Fibroblast of lung (primary cell): Measurements from ENCODE around the gene TBC1D22A. TPM values are rescaled to one million over a fixed set of nuclear protein-coding genes. Genes with fewer than 3 reads are reported as not detected.

Source experiments
- DNase-seq, 2 donors: peaks; one replicate each; pipeline versions ENCODE4 v3.0.0 to v3.0.0-alpha.2; 2010; ENCODE audit warnings: low read depth in 2 of 2
- H2AFZ ChIP-seq: 2 replicates; pipeline ENCODE4 v1.5.1; 2012; ENCODE audit warnings: low read length, control low read depth, inconsistent platforms
- H3K27ac ChIP-seq: 2 replicates; pipeline ENCODE4 v1.5.1; 2011; ENCODE audit warnings: low read length, control low read depth; ENCODE audit not compliant: insufficient read depth
- H3K27me3 ChIP-seq: 2 replicates; pipeline ENCODE4 v1.5.1; 2011; ENCODE audit warnings: mild to moderate bottlenecking, low read length; ENCODE audit not compliant: control insufficient read depth, insufficient read depth
- H3K36me3 ChIP-seq: 2 replicates; pipeline ENCODE4 v1.5.1; 2011; ENCODE audit warnings: low read length; ENCODE audit not compliant: control insufficient read depth, insufficient read depth
- H3K4me1 ChIP-seq: 2 replicates; pipeline ENCODE4 v1.5.1; 2011; ENCODE audit warnings: low read length; ENCODE audit not compliant: control insufficient read depth, insufficient read depth; ENCODE audit errors: extremely low read depth
- H3K4me2 ChIP-seq: 2 replicates; pipeline ENCODE4 v1.5.1; 2011; ENCODE audit warnings: low read length, control low read depth; ENCODE audit not compliant: insufficient read depth; ENCODE audit errors: extremely low read depth
- H3K4me3 ChIP-seq, 4 experiments: fragments of 200-600 bp in 1 of 4; sonication (generic) in 1 of 4; replicated peaks in 1 of 4; 2 replicates each; pipeline ENCODE4 v1.5.1; 2011 to 2016; ENCODE audit warnings: low read length in 4 of 4, low read depth in 3 of 4, mild to moderate bottlenecking in 3 of 4, control low read depth in 2 of 4, inconsistent platforms in 1 of 4, mixed read lengths in 1 of 4; ENCODE audit not compliant: insufficient read depth in 1 of 4; ENCODE audit errors: control extremely low read depth in 1 of 4
- H3K79me2 ChIP-seq: 2 replicates; pipeline ENCODE4 v1.5.1; 2012; ENCODE audit warnings: mild to moderate bottlenecking, low read length, inconsistent platforms; ENCODE audit not compliant: control insufficient read depth, insufficient read depth
- H3K9ac ChIP-seq: 2 replicates; pipeline ENCODE4 v1.5.1; 2011; ENCODE audit warnings: mild to moderate bottlenecking, low read length, control low read depth; ENCODE audit not compliant: insufficient read depth
- H3K9me3 ChIP-seq: 2 replicates; pipeline ENCODE4 v1.5.1; 2012; ENCODE audit warnings: low read depth, low read length; ENCODE audit not compliant: control insufficient read depth, insufficient read depth
- H4K20me1 ChIP-seq: 2 replicates; pipeline ENCODE4 v1.5.1; 2011; ENCODE audit warnings: low read length; ENCODE audit not compliant: control insufficient read depth, insufficient read depth; ENCODE audit errors: extremely low read depth
- CTCF ChIP-seq, 2 donors: IDR thresholded peaks in 1 of 2; conservative IDR thresholded peaks in 1 of 2; 1 replicate in 1 of 2; 2 replicates in 1 of 2; pipeline ENCODE4 v1.5.1; 2011 to 2012; ENCODE audit warnings: low read length in 2 of 2, control low read depth in 1 of 2, inconsistent platforms in 1 of 2, low read depth in 1 of 2, mild to moderate bottlenecking in 1 of 2
- EZH2 ChIP-seq: IDR thresholded peaks from 2 replicates; pipeline ENCODE4 v1.5.1; 2012; ENCODE audit warnings: low read length, control low read depth, mild to moderate bottlenecking; ENCODE audit errors: missing control alignments
- polyA plus RNA-seq, 2 donors: library from polyadenylated mRNA; depleted of rRNA in 1 of 2; stranded (reverse) in 1 of 2; unstranded in 1 of 2; fragments of >200 nt; gene quantifications; 2 replicates each; pipeline ENCODE4 v1.2.1, GENCODE V29; 2011 to 2012; ENCODE audit warnings: missing spikeins in 1 of 2
- total RNA-seq: library from RNA; depleted of rRNA; stranded (reverse); fragments of >200 nt; gene quantifications from 2 replicates; pipeline ENCODE4 v1.2.1, GENCODE V29; 2014

The TBC1D22A gene
- total and polyA plus RNA-seq, 2 donors (not counting 1 experiment from before 2014, with no cell fraction given) = 11.6 to 17.6 TPM

- no peak for TF ChIP-seq CTCF (conservative IDR thresholded peaks at IDR 0.05 in 1 of 2, IDR thresholded peaks at IDR 0.05 in 1 of 2; ENCODE audit: low read depth in 1 of 2, low read length in 2 of 2)
- no peak for TF ChIP-seq EZH2
- H4K20me1 ChIP-seq = no peaks in the 10 kb centered on the region
- no peak overlapping the region for H3K9ac ChIP-seq
- DNase-seq = no peak
- H3K4me2 ChIP-seq = no peak overlapping the region
- peaks cover 26% of the 10 kb centered on the region for H3K4me1 ChIP-seq
- no peaks in the 10 kb centered on the region for H3K9me3 ChIP-seq
- H3K27ac ChIP-seq = no peak overlapping the region
- no peaks in the 10 kb centered on the region for H3K36me3 ChIP-seq
- H3K27me3 ChIP-seq = no peaks in the 10 kb centered on the region
- no peaks in the 10 kb centered on the region for H3K79me2 ChIP-seq
- no peak overlapping the region for H2AFZ ChIP-seq
- H3K4me3 ChIP-seq = no peak overlapping the region
These were observed 175.5 kb downstream of the TBC1D22A start for GRCh38 chr22:46937939-46938338.

- Histone ChIP-seq H3K79me2 (no peaks in the 10 kb centered on the region), H3K9me3 (no peaks in the 10 kb centered on the region), H4K20me1 (no peaks in the 10 kb centered on the region), H3K4me3 (no peak overlapping the region), H3K27me3 (no peaks in the 10 kb centered on the region), H2AFZ (no peak overlapping the region), H3K27ac (no peak overlapping the region), H3K4me1 (no peaks in the 10 kb centered on the region), H3K36me3 (no peaks in the 10 kb centered on the region), H3K9ac (no peak overlapping the region), H3K4me2 (no peak overlapping the region)
- DNase-seq = no peak
- TF ChIP-seq CTCF (conservative IDR thresholded peaks at IDR 0.05 in 1 of 2, IDR thresholded peaks at IDR 0.05 in 1 of 2; ENCODE audit: low read depth in 1 of 2, low read length in 2 of 2) = no peak
- TF ChIP-seq EZH2 = no peak
These were observed 179.7 kb downstream of the TBC1D22A start for GRCh38 chr22:46941968-46942798.

- Histone ChIP-seq H3K4me1 (no peaks in the 10 kb centered on the region), H3K36me3 (no peaks in the 10 kb centered on the region), H3K9me3 (no peaks in the 10 kb centered on the region), H3K27ac (no peak overlapping the region), H4K20me1 (no peaks in the 10 kb centered on the region), H3K4me3 (no peak overlapping the region), H3K9ac (no peak overlapping the region), H3K79me2 (no peaks in the 10 kb centered on the region), H3K4me2 (no peak overlapping the region), H2AFZ (no peak overlapping the region), H3K27me3 (no peaks in the 10 kb centered on the region)
- TF ChIP-seq CTCF (conservative IDR thresholded peaks at IDR 0.05 in 1 of 2, IDR thresholded peaks at IDR 0.05 in 1 of 2; ENCODE audit: low read depth in 1 of 2, low read length in 2 of 2) (no peak), EZH2 (no peak)
- DNase-seq = no peak
These were observed 180.6 kb downstream of the TBC1D22A start for GRCh38 chr22:46942799-46943785.
